ENCODE data around the gene URM1.
A peak's percentile ranks its signal among the peaks of the same experiment; 100 is the strongest.
"Not testable (repeated sequence)": the region's sequence is repeated elsewhere in the genome, so short reads cannot be mapped to it uniquely, and the experiment has no call there.

URM1 gene

GRCh38 chr9:128370752-128371629 is at the start of gene URM1:
Gene URM1 (plus strand): TSS chr9:128371374. CDS start chr9:128371381, 7 bp downstream.
- DNase-seq (ENCODE audit: low spot score) = peak; percentile 97

DNA sequence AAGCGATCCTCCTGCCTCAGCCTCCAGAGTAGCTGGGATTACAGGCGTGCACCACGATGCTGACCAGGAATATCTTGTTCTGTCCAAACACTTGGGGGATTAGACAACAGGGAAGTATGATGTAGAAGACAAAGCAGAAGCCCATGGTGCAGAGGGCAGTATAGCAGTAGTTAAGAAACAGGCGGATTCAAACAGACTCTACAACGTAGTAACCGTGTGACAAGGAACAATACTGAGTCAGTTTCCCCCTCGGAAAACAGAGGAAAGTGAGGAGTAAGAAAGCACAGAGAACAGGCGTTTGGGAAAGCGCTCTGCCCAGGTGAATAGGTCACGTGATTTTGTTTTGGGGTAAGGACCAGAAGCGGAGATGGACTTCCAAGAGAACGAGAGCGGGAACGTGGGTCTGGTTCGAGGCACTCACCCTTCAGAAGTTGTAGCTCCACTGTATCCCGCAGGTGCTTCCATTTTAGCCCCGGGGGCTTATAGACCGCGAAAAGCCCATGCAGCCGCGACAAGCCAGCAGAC is 49.2 kb upstream of the URM1 start:
- DNase-seq (ENCODE audit: low spot score) = no peak

GRCh38 chr9:128322404-128323211 is 48.6 kb upstream of the URM1 start, which contains the start of the genes COQ4 and TRUB2:
Gene COQ4 (plus strand): TSS chr9:128322839. CDS start chr9:128322859, 20 bp downstream.
Gene TRUB2 (minus strand): TSS chr9:128322447. CDS start chr9:128322408, 39 bp downstream.
- peak; percentile 95 for DNase-seq (ENCODE audit: low spot score)

- no peak for DNase-seq (ENCODE audit: low spot score)
These were observed 47.9 kb upstream of the URM1 start for GRCh38 chr9:128323212-128323730.

DNA sequence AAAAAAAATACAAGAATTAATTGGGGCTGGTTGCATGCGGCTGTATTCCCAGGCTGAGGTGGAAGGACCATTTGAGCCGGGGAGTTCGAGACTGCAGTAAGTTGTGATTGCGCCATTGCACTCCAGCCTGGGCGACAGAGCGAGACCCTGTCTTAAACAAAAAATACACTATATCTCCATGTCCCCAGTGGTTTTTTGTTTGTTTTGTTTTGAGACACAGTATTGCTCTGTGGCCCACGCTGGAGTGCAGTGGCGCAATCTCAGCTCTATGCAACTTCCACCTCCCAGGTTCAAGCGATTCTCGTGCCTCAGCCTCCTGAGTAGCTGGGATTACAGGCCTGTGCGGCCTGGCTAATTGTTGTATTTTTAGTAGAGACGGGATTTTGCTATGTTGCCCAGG is 47.4 kb upstream of the URM1 start:
- DNase-seq (ENCODE audit: low spot score) = no peak

- no peak for DNase-seq (ENCODE audit: low spot score)
These were observed 46.8 kb upstream of the URM1 start for GRCh38 chr9:128324401-128324800.

DNA sequence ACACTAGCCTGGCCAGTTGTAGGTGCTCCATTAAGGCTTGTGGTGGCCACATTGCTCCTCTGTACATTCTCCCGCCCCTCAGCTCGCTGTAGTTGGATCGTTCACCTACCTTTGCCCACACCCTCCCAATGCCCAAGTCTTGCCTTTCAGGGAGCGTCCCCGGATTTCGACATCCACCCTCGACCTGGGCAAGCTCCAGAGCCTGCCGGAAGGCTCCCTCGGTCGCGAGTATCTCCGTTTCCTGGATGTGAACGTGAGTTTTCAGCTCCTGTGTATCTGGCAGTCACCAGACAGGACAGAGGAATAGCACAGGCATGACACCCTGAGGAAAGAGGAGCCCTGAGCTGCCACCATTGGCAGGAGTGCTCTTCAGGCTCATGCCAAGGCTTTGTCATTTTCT is 45.5 kb upstream of the URM1 start:
- no peak for DNase-seq (ENCODE audit: low spot score)

DNA sequence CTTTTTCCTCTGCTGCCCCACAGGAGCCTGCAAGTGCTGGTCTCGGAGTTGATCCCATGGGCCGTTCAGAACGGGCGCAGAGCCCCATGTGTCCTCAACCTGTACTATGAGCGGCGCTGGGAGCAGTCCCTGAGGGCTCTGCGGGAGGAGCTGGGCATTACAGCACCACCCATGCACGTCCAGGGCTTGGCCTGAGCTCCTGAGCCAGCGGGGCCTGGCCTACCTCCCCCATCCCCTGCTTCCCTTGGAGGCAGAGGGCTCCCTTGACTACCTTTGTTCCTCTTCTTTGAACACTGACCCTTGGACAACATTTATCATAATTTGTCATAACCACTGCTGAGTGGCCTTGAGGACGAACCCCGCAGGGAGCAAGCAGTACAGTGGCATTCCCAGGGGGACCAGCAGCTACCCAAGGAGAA is 37.7 kb upstream of the URM1 start:
- no peak for DNase-seq (ENCODE audit: low spot score)

DNA sequence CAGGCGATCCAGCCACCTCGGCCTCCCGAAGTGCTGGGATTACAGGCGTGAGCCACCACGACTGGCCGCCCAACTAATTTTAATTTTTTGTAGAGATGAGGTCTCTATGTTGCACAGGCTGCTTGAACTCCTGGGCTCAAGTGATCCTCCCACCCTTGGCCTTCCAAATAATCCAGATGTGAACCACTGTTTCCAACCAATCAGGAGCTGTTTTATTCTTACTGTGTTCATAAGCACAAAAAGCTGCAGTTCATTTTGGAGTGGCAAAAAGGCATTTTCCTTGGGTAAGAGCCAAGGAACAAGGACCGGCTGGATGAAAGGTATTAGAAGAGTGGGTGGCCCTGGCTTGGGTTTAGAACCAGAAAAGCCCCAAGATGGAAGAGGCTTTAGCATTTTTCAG is 36.0 kb upstream of the URM1 start:
- DNase-seq (ENCODE audit: low spot score) = no peak

DNA sequence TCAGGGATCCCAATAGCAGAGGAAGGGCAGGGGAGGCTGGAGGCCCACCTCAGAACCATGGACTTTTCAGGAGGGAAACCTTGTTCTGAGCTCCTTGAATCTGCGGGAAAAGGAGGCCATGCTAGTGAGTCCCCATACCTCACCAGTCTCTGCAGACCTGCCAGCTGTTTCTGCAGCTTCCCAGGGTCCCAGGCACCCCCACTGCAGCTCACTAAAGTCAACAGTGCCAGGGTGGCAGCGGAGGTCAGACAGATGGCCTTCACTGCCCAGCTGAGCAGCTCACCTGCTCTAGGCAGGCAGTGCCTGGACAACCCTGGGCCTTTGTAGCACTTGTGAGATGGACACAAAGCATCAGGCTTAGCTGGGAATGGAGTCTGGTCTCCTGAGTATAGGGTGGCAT is 35.3 kb upstream of the URM1 start:
- no peak for DNase-seq (ENCODE audit: low spot score)

GRCh38 chr9:128337936-128338335 is 33.2 kb upstream of the URM1 start:
- DNase-seq (ENCODE audit: low spot score) = no peak

DNA sequence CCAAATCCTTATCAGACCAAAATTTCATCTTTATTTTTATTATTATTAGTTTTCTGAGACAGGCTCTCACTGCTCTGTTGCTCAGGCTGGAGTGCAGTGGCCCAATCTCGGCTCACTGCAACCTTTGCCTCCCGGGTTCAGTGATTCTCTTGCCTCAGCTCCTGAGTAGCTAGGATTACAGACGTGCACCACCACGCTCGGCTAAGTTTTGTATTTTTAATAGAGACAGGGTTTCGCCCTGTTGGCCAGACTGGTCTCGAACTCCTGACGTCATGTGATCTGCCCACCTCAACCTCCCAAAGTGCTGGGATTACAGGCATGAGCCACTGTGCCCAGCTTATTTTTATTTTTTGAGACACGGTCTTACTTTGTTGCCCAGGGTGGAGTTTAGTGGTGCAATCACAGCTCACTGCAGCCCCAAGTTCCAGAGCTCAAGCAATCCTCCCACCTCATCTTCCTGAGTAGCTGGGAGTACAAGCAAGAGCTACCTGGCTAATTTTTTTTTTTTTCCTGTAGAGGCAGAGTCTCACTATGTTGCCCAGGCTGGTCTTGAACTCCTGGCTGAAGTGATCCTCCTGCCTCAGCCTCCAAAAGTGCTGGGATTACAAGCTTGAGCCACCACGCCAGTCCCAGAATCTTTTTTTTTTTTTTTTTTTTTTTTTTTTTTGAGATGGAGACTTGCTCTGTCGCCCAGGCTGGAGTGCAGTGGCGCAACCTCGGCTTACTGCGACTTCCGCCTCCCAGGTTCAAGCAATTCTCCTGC is 32.1 kb upstream of the URM1 start:
- not testable (repeated sequence) for DNase-seq (ENCODE audit: low spot score)

- DNase-seq (ENCODE audit: low spot score) = peak; percentile 81
These were observed 31.1 kb upstream of the URM1 start, which contains the start of gene SLC27A4 for GRCh38 chr9:128339761-128340690. Gene SLC27A4 (plus strand): TSS chr9:128340527. CDS start chr9:128343133, 2,606 bp downstream.

GRCh38 chr9:128340691-128341434 is 30.3 kb upstream of the URM1 start:
- DNase-seq (ENCODE audit: low spot score) = no peak

GRCh38 chr9:128341435-128341849 is 29.7 kb upstream of the URM1 start:
- peak; percentile 55 for DNase-seq (ENCODE audit: low spot score)

- DNase-seq (ENCODE audit: low spot score) = no peak
These were observed 28.0 kb upstream of the URM1 start for GRCh38 chr9:128342971-128343680.

- no peak for DNase-seq (ENCODE audit: low spot score)
These were observed 27.3 kb upstream of the URM1 start for GRCh38 chr9:128343855-128344254.

GRCh38 chr9:128344931-128345605 is 26.1 kb upstream of the URM1 start:
- DNase-seq (ENCODE audit: low spot score) = no peak

All from Ammon's horn (tissue), 1 donor.